Large intestine (tissue), 3 donors: Measurements from ENCODE around the gene CLEC9A. TPM values are rescaled to one million over a fixed set of nuclear protein-coding genes. Genes with fewer than 3 reads are reported as not detected.
A peak's percentile ranks its signal among the peaks of the same experiment; 100 is the strongest.

Source experiments
- DNase-seq, 2 donors: peaks; one replicate each; pipeline versions ENCODE4 v3.0.0 to v3.0.0-alpha.2; 2013
- H3K27ac ChIP-seq: one replicate; pipeline ENCODE4 v1.5.1; 2013; ENCODE audit warnings: low read length
- H3K27me3 ChIP-seq: 2 replicates; pipeline ENCODE4 v1.6.1; 2013; ENCODE audit warnings: low read length; ENCODE audit not compliant: control insufficient read depth, insufficient read depth
- H3K36me3 ChIP-seq: 2 replicates; pipeline ENCODE4 v1.6.1; 2013; ENCODE audit warnings: low read length; ENCODE audit not compliant: control insufficient read depth, insufficient read depth
- H3K4me1 ChIP-seq: one replicate; pipeline ENCODE4 v1.6.1; 2013; ENCODE audit warnings: low read length; ENCODE audit not compliant: control insufficient read depth, insufficient read depth
- H3K4me3 ChIP-seq: one replicate; pipeline ENCODE4 v1.5.1; 2013; ENCODE audit warnings: low read length
- H3K9me3 ChIP-seq: one replicate; pipeline ENCODE4 v1.6.1; 2013; ENCODE audit warnings: mild to moderate bottlenecking, low read depth, low read length, moderate library complexity; ENCODE audit not compliant: control insufficient read depth
- WGBS: methylation state at CpG from one replicate; pipeline ENCODE4 v1.1.5; 2013; ENCODE audit warnings: low lambda C conversion rate; ENCODE audit not compliant: insufficient coverage; 5-methylcytosine and 5-hydroxymethylcytosine counted together
- polyA plus RNA-seq: library from polyadenylated mRNA; unstranded; fragments of 120-200 nt; gene quantifications from one replicate; pipeline ENCODE4 v1.2.1, GENCODE V29; 2013

CLEC9A gene
- polyA plus RNA-seq, 1 donor: 2.5 TPM

DNA sequence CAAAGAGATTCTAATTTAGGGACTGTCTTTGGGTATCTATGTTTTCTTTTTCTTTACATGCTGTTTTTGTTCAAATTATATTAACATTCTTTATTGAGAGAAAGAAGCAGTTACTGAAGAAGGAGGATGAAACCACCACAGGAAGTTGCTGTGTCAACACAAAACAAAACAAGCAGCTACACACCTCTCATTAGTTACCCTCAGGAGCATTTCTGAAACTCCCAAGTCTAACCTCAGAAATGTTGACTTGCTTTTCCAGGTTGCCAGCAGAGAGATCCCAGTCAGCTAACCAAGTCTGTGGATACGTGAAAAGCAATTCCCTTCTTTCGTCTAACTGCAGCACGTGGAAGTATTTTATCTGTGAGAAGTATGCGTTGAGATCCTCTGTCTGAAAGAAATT lies 34.8 kb downstream of the CLEC9A start:
- WGBS: no CpG with 5 or more reads among the region's 4 CpGs
- Histone ChIP-seq H3K4me3 (no peak overlapping the region), H3K27me3 (no peaks in the 10 kb centered on the region), H3K27ac (no peak overlapping the region), H3K4me1 (no peaks in the 10 kb centered on the region), H3K36me3 (no peaks in the 10 kb centered on the region), H3K9me3 (no peaks in the 10 kb centered on the region)
- no peak for DNase-seq

DNA sequence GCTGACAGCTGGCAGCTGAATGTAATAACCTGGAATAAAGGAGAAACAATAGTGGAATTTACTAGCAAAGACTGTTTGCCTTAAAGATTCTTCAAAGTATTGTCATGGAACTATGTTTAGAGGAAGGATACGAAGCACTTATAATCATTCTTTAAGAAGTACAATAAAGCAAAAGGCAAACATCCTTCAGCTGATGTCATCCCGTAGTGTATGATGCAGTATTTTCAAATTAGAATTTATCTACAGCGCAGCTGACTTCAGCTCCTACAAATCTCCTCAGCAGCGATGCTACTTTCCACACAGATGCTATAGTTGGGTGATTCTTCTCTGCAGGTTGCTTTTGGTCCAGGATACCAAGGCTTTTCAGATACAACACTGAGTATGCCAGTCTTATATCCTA lies 36.8 kb downstream of the CLEC9A start:
- H3K36me3 ChIP-seq: no peaks in the 10 kb centered on the region
- H3K4me3 ChIP-seq: no peak overlapping the region
- H3K9me3 ChIP-seq: no peaks in the 10 kb centered on the region
- no peaks in the 10 kb centered on the region for H3K27me3 ChIP-seq
- 67% methylated on average over 1 of the region's 4 CpGs for WGBS
- H3K27ac ChIP-seq: peak overlapping the region; percentile 38
- DNase-seq: peak in 1 of 2 donors; percentile 2
- H3K4me1 ChIP-seq: no peaks in the 10 kb centered on the region

DNA sequence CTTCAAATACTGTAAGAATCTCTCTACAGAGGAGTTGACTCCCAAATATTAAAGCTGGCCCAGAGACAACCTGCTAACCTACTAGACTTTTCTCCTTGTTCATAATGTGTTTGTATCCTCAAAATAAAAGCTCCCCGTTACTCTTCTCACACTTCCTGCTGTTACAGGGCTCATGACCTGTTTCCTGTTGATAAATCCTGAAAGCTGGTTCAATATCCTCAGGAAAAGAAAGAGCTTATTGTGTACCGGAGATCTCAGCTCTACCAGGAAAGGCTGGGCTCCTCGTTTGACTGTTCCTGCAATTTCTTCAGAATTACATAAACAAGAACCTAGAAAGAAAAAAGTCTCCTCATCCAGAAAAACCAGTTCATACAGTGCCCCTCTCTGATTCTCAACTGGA lies 37.5 kb downstream of the CLEC9A start:
- WGBS: 40% methylated on average over 1 of the region's 3 CpGs
- no peaks in the 10 kb centered on the region for H3K9me3 ChIP-seq
- no peaks in the 10 kb centered on the region for H3K27me3 ChIP-seq
- no peak overlapping the region for H3K4me3 ChIP-seq
- DNase-seq: peak in 1 of 2 donors; percentile 5
- peak overlapping the region; percentile 1 for H3K27ac ChIP-seq
- no peaks in the 10 kb centered on the region for H3K36me3 ChIP-seq
- no peaks in the 10 kb centered on the region for H3K4me1 ChIP-seq

DNA sequence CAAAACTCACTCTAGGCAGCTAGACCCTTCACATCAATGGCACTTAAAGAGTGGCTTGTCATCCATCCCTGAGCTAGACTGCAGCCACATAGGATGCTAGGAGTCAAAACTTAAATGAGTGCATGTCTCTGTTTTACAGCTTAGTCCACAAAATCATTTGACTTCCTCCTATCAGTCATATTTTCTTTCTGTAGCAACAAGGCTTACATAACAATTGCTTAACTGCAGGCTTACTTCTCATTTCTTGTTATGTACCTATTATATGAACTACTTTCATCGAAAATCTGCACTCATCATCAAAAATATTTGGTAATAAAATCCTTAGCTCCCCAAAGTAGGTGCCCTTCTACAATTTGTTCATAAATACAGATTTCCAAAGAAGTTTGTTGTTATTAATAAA lies 38.2 kb downstream of the CLEC9A start:
- peak overlapping the region; percentile 52 for H3K27ac ChIP-seq

DNA sequence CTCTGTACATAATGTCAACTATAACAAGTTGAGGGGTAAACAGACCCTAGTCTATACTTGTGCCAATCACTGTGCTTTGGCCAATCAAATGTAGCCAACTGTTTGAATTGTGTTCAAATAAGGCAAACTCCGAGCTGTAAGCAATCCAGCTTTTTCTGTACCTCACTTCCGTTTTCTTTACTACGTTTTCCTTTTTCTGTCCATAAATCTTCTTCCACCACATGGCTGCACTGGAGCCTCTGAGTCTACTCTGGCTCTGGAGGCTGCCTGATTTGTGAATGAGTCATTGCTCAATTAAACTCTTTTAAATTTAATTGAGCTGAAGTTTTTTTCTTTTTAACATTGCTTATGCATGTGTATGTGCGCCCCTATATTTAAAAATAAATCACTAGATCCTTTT lies 38.6 kb downstream of the CLEC9A start:
- peak overlapping the region; percentile 52 for H3K27ac ChIP-seq
- no peak overlapping the region for H3K4me3 ChIP-seq
- H3K4me1 ChIP-seq: no peaks in the 10 kb centered on the region
- H3K9me3 ChIP-seq: no peaks in the 10 kb centered on the region
- 78% methylated on average over 4 of the region's 4 CpGs for WGBS
- H3K27me3 ChIP-seq: no peaks in the 10 kb centered on the region
- peak in 1 of 2 donors; percentile 2 for DNase-seq
- no peaks in the 10 kb centered on the region for H3K36me3 ChIP-seq

More for the DNA sequence above, 38.2 kb downstream of the CLEC9A start:
- Histone ChIP-seq H3K4me1 (no peaks in the 10 kb centered on the region), H3K4me3 (no peak overlapping the region), H3K36me3 (no peaks in the 10 kb centered on the region), H3K27me3 (no peaks in the 10 kb centered on the region), H3K9me3 (no peaks in the 10 kb centered on the region)
- WGBS: 100% methylated on average over 1 of the region's 1 CpG
- peak in 1 of 2 donors; percentile 2 for DNase-seq

DNA sequence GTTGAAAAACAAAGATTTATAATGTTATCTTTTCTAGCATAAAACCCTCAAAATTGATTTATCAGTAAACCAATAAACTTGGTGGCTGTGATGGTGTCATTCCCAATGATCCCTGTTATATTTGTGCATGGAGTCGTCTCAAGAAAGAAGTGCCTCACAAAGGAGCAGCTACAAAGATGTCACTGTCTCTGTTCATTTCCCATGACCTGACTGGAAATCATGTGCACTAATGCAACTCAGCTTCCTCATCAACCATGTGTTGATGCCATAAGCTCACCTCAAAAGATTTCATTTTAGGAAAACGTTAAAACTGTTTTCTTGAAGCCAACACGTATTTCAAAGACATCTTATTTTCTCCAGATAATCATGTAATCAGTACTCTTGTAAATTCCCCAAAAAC lies 39.5 kb downstream of the CLEC9A start:
- H3K27ac ChIP-seq: no peak overlapping the region
- H3K9me3 ChIP-seq: no peaks in the 10 kb centered on the region
- H3K36me3 ChIP-seq: no peaks in the 10 kb centered on the region
- WGBS: 36% methylated on average over 2 of the region's 3 CpGs
- DNase-seq: no peak
- no peak overlapping the region for H3K4me3 ChIP-seq
- no peaks in the 10 kb centered on the region for H3K27me3 ChIP-seq
- H3K4me1 ChIP-seq: no peaks in the 10 kb centered on the region

DNA sequence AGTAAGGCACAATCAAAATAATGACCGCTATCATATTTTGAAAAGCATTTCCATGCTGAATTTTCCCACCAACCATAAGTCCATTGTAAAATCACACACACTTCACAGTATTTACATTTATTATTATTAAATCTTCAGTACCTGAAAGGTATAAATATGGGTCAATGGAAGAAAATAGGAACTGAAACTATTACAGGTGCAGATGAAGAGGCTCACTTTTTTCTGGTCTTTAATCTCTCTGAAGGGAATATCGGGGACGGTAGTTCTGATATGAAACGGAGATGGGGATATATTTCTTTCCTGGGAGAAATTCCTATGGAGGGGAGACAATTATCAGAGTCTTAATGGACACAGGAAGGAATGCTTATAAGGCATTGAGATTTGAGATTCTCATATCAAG lies 39.9 kb downstream of the CLEC9A start:
- no peaks in the 10 kb centered on the region for H3K27me3 ChIP-seq
- WGBS: 100% methylated on average over 1 of the region's 4 CpGs
- H3K9me3 ChIP-seq: no peaks in the 10 kb centered on the region
- no peak overlapping the region for H3K4me3 ChIP-seq
- H3K36me3 ChIP-seq: no peaks in the 10 kb centered on the region
- no peak overlapping the region for H3K27ac ChIP-seq
- no peaks in the 10 kb centered on the region for H3K4me1 ChIP-seq
- DNase-seq: no peak

DNA sequence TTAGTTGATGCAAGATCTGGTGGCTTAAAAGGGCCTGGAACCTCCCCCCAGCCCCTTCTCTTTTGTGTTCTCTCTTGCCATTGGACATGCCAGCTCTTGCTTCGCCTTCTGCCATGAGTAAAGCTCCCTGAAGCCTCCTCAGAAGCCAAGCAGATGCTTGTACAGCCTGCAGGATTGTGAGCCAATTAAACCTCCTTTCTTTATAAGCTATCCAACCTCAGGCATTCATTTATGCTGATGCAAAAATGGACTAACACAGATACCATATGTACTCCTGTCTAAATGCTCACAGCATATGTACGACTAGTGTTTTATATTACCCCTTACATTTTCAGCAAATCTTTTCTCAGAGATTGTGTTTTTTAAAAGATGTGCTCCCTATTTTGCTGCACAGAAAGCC lies 41.6 kb downstream of the CLEC9A start:
- Histone ChIP-seq H3K4me1 (no peaks in the 10 kb centered on the region), H3K4me3 (no peak overlapping the region), H3K27ac (no peak overlapping the region), H3K27me3 (no peaks in the 10 kb centered on the region), H3K9me3 (no peaks in the 10 kb centered on the region), H3K36me3 (no peaks in the 10 kb centered on the region)
- WGBS: 88% methylated on average over 1 of the region's 2 CpGs
- no peak for DNase-seq

DNA sequence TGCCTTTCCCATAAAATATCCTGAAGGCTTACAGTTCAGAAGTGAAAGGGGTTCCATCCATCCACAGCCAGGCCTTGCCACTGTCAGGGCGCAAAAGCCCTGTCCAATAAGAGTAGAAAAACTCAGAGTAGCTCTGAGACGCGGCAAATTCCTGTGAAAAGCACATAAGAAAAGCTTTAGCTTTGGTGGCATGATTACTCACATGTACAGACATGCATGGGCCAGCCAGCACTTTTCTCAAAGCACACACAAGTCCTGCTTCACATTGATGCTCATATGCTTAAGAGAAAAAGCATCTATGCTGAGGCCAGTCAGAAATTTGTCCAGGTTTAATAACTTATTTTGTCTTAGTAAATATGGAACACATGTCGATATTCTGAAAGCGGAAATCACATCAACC lies 42.8 kb downstream of the CLEC9A start:
- DNase-seq: no peak
- WGBS: 100% methylated on average over 3 of the region's 5 CpGs
- Histone ChIP-seq H3K27me3 (no peaks in the 10 kb centered on the region), H3K36me3 (no peaks in the 10 kb centered on the region), H3K27ac (no peak overlapping the region), H3K9me3 (no peaks in the 10 kb centered on the region), H3K4me3 (no peak overlapping the region), H3K4me1 (no peaks in the 10 kb centered on the region)

DNA sequence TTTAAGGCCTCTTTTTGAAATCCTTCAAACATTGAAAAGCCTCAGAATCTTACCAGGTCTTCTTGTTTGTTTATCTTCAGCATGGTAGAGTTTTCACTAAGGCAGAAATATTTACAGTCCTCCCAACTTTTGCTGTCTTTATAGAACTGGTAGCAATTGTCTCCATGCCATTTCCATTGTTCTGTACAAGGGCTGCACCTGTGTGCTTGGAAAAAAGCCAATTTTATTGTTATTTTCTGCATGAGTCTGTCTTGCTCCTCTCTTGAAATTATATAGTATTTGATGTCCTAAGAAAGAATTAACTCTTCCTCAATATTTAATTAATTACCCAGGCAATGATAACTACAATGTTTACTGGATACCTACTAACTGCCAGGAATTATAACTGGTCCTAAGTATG lies 45.0 kb downstream of the CLEC9A start:
- DNase-seq: no peak
- no peaks in the 10 kb centered on the region for H3K36me3 ChIP-seq
- no peak overlapping the region for H3K4me3 ChIP-seq
- H3K4me1 ChIP-seq: no peaks in the 10 kb centered on the region
- H3K27ac ChIP-seq: no peak overlapping the region
- H3K27me3 ChIP-seq: no peaks in the 10 kb centered on the region
- no peaks in the 10 kb centered on the region for H3K9me3 ChIP-seq

DNA sequence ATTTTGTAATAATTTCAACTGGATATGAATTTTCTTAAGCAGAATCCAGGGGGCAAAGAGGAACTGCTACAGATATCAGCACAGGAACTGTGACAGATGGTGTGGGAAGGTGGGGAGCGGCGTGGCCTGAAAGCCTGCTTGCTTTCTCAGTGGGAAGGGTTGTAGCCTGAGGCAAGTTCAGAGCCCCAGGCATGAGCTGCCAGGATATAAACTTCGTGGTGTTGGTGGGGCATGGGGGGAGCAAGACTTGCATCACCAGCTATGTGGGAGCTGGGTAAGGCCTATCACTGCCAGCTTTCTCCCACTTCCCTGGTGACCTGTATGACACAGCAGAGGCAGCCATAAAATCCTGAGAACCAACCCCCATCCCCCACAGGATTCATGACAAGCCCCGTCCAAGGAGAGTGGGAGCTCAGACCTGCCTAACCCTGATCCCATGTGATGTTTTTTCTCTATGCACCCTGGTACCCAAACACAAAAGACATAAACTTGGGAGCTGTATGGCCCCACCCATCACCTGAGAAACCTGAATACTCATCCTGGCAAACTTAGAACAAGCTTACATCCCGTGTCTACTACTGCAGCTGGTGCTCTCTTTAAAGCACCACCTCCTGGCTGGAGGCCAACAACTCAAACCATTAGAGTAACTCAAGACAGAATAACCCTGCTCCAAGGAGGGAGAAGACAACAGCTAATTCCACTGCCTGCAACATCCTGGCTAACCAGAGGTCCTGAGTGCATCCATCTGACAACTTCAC lies 51.8 kb downstream of the CLEC9A start:
- H3K4me3 ChIP-seq: no peak overlapping the region
- no peak overlapping the region for H3K27ac ChIP-seq
- DNase-seq: no peak
- H3K9me3 ChIP-seq: no peaks in the 10 kb centered on the region
- no CpG with 5 or more reads among the region's 5 CpGs for WGBS
- H3K27me3 ChIP-seq: no peaks in the 10 kb centered on the region
- H3K4me1 ChIP-seq: no peaks in the 10 kb centered on the region
- H3K36me3 ChIP-seq: no peaks in the 10 kb centered on the region
